GM19463 (cell line): ENCODE results near the gene SH3BP2.

Source experiments
- ATAC-seq: cut with Tn5 transposase; IDR thresholded peaks from one replicate; pipeline ENCODE4 v1.9.1; 2021; ENCODE audit warnings: mild to moderate bottlenecking, moderate library complexity; ENCODE audit not compliant: unreplicated experiment

Gene SH3BP2

DNA sequence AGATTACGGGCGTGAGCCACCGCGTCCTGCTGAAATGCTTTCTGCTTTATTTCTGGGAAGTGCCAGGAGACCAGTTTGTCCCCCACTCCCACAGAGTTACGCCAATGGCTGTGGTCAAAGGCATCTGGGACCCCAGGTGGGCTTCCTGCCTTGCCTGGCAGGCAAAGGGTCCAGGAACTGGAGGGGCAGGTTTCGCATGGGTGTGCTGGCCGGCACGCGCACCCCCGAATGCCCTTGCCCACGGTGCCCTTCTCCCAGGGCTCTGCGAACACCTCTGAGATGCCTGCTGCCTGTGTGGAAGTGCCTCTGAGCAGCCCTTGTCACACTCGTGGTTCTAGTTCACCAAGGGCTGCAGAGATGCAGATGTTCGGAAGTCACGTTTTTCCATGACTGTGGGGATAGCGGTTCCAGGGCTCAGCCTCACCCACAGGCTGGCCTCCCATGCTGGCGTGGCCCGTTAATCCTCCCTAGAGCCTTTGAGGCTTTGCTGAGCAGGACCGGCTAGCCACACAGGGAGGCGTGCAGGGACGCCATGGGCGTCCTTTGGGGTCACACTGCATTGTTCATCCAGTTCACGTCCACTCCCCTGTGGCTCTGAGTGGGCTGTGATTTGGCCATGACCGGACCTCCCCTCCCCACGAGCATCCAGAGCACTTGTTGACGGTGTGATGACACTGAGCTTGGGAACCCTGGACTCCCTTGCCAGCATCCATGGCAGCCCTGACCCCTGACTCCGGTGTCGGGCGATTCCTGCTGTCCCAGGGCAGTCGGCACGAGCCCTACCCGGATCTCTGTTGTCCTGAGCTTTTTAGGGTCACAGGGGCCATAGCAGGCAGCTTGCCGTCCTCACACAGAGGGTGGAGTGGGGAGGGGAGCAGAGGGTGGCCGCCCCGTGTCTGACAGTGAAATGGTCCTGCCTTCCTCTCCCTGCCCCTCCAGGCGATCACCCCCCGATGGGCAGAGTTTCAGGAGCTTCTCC is 38.0 kb downstream of the SH3BP2 start:
- ATAC-seq: no peak

DNA sequence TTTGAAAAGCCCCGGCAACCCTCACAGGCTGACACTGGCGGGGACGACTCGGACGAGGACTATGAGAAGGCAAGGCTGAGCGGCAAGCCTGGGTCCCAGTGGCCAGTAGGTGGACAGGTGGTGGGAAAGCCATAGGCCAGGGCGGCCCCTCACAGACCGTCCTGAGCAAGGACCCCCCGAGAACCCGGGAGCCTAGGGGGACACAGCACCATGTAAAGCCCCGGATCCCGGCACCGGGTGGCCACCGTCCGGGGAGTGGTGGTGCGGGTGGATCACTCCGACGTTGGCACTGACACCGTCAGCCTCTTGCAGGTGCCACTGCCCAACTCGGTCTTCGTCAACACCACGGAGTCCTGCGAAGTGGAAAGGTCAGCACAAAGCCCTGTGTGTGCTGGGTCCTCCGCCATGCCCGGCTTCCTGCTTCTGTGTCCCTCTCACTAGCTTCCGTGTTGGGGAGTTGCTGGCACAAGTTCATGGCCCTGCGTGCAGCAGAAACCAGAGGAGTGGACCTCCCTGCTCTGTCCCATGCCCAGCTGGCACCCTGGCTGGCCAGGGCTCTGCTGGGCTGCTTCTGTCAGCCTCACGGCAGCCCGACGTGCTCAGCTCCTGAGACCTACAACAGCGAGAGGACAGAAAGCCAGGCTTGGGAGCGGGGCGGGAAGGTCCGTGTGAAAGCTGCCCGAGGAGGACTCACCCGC is 38.9 kb downstream of the SH3BP2 start:
- ATAC-seq: no peak

DNA sequence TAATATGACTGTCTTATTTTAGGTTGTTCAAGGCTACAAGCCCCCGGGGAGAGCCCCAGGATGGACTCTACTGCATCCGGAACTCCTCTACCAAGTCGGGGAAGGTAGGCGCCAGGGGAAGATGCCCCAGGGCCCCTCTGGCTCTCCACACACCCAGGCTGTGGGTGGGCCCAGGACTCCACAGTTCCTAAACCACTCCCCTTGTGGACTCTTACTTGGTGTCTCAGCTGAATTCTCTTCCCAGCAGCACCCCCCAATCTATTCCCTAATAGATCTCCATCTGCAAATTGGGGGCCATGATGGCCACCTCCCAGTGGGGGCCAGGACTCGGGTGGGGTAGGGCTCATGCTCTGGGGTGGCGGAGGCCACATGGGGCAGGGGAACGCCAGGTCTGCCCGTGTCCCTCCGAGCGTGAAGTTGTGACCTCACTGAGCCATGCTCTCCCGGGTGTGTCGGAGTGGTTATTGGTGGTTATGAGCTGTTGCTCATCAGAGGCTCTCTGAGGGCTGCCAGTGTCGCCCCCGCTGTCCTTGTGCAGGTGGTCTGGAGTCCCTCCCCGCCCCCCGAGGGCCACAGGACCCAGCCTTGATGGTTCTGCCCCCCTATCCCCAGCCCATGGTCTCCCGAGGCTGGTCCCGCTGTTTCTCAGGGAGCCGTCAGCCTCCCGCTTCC is 39.6 kb downstream of the SH3BP2 start:
- peak; percentile 84 for ATAC-seq

DNA sequence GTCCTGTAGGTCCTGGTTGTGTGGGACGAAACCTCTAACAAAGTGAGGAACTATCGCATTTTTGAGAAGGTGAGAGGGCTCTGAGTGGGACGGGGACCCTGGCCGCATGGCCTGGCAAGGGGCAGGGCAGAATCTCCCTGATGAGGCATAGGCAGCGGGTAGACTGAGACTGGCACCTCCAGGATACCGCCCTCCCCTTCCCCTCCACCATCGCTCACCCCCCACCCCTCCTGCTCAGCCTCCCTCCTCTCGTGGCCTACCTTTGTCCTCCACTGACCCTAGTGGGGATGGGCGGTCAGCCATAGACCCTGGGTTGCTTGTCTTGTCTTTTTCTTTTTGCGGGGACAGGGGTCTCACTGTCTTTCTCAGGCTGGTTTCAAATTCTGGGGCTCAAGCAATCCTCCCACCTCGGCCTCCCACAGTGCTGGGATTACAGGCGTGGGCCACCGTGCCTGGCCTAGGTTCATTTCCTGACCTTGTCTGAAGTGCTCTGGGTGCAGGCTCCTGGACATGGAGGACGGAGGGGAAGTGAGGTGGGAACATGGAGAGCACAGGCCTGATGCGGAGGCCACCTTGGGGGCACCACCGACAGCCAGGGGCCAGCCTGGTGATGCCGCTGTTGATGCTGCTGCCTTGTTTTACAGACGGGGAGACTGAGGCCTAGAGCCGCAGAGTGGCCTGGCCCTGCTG is 40.2 kb downstream of the SH3BP2 start:
- ATAC-seq: peak; percentile 3

DNA sequence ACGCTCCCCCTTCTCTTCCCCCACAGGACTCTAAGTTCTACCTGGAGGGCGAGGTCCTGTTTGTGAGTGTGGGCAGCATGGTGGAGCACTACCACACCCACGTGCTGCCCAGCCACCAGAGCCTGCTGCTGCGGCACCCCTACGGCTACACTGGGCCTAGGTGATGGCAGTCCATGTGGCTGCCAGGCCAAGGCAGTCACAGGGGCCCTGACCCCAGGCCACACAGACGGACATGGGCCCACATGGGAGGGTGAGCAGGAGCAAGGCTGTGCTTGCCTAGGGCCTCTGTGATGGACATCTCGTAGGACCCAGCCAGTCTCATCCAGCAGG is 40.8 kb downstream of the SH3BP2 start:
- ATAC-seq: no peak

DNA sequence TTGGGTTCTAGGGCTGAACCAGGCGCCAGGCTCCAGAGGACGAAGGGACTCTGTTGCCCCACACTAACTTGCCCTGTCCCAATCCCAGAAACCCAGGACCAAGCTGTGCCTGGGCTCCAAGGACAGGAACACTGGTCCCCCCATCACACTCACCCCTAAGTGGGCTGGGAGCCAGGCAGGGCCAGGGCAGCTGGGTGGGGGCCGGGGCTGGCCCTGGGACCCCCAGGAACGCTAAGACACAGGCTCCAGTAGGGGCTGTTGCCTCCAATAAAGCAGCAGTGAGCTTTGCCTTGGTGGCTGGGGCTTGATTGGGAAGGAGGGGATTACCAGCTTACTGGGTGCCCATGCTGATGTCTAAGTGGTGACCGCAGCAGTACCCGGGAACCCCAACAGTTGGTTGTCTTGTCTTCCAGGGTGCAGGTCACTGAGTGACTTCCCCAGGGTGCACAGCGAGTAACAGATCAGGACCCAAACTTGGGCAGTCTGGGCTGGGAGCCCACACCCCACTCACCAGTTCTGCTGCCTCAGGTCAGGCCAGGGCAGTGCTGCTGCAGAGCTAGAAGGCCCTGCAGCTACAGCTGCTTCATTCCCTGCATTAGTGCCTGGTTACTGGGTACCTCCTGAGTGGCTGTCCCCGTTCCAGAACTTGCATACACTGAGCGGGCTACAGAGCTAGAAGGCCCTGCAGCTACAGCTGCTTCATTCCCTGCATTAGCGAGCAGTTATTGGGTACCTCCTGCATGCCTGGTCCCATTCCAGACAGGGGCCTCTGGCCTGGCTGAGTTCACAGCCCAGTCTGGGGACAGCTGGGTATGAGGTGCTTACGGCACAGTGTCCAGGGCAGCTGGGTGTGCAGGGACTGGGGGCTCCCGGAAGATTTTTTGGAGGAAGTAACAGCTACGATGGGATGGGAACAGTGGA is 41.4 kb downstream of the SH3BP2 start:
- no peak for ATAC-seq

DNA sequence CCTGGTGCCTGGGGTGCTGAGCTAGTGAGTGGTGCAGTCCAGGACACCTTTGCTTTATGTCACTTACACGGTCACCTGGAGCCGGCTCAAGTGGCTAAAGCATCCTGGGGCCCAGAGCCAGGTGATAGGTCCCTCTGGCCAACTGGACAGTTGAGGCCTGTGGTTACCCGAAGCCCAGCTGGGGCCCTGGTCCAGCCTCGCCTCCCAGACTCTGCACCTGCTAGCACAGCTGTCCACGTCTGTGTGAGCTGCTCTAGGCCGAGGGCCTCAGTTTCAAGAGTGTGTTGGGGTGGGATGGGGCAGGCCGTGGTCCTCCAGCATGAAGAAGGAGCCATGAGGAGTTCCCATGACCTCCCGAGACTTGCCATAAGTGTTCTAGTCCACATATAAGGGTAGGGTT is 43.1 kb downstream of the SH3BP2 start:
- no peak for ATAC-seq

DNA sequence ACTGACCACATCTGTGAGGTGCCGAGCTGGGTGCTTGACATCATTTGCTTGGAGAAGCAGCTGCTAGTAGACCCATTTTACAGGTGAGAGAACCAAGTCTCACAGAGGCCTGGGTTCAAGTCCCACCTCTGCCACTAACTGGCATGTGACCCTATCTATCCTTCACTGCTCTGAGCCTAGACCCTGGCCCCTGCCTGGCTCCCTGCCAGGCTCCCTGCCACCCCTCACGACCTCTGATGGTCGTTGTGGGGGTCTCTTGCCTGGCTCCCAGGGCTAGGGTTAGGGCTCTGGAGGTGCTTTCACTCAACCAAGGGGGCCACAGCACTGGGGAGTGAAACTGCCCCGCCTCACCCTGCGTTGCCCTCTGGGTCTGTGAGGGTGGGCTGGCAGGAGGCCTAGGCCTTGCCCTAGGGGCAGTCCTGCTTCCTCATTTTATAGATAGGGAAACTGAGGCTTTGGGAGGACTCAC is 43.5 kb downstream of the SH3BP2 start:
- ATAC-seq: no peak

DNA sequence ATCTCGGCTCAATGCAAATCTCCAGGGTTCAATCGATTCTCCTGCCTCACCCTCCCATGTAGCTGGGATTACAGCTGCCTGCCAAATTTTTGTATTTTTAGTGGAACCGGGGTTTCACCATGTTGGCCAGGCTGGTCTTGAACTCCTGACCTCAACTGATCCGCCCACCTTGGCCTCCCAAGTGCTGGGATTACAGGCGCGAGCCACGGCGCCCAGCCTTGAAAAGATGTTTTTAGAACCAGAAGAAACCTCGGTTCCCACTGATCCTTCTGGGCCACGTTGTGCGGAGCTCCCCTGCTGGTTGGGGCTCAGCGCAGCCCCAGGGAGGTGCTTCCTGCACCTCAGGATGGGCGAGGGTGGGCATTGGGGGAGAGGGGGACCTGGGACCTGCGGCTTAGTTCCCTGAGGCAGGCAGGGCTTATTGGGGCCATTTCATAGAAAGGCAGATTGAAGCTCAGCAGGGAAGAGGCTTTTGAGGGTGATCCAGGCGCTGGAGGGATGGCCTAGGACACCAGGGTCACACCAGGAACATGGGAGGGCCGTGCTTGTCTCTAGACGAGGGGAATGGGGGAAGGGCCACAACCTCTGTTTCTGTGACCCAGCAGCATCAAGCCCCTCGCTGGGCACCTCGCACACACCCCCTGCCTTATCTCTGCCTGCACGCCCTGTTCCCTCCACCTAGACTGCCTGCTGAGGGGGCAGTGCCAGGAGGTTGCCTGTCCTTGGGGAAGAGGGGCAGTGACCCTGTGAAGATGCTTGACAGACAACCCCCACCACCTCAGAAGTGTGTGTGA is 44.4 kb downstream of the SH3BP2 start:
- no peak for ATAC-seq

DNA sequence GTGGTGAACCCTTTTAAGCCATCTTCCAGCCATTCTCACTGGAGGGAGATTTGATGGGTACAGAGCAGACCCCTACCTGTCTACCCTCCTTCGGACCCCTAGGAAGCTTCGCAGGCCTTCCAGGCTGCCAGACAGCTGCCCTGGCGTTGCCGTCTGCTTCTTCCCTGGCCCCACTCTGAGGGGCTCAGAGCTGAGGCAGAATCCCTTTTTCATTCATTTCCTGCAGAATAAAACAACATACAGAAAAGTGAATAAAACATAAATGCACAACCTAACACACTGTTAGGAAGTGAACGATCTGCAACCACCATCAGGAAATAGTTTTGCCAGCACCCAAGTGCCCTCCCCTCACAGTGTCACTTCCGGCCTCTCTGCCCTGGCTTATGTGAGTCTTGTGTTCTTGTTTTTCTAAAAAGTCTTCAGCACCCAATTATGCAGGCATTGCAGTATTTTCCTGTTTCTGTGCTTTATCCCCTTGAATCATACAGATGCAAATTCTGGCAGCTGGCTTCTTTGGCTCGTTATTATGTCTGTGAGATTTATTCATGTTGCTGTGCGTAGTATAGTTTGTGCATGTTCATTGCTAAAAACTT is 45.1 kb downstream of the SH3BP2 start:
- no peak for ATAC-seq

DNA sequence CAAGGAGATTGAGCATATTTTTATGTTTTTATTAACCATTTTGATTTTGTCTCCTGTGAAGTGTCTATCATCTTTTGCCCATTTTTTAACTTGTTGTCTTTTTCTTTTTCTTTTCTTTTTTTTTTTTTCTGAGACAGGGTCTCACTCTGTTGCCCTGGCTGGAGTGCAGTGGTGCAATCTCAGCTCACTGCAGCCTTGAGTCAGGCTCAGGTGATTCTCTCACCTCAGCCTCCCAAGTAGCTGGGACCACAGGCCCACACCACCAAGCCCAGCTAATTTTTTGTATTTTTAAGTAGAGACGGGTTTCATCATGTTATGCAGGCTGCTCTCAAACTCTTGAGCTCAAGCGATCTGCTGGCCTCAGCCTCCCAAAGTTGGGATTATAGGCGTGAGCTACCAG is 46.2 kb downstream of the SH3BP2 start:
- ATAC-seq: no peak

DNA sequence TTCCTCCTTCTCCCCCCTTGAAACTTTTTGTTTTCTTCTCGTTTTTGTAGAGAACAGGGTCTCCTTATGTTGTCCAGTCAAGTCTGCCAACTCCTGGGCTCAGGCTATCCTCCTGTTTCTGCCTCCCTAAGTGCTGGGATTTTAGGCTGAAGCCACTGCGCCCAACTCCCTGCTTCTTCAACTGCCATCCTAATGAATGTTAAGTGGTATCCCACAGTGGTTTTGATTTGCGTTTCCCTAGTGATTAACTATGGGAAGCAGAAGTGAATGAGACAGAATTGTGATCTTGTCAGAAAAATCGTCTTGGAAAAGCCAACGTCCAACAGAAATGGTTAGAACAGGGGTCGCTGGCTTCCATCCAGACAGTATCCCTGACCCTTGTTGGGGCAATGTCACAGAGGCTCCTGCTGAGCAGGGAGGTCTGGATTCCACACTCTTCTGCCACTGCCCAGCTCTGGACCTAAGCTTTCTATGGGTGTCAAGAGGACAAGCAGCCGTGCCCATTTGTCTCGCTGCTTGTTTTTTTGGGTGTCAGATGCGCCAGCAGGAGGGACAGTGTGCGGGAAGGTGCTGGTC is 49.9 kb downstream of the SH3BP2 start:
- ATAC-seq: no peak

DNA sequence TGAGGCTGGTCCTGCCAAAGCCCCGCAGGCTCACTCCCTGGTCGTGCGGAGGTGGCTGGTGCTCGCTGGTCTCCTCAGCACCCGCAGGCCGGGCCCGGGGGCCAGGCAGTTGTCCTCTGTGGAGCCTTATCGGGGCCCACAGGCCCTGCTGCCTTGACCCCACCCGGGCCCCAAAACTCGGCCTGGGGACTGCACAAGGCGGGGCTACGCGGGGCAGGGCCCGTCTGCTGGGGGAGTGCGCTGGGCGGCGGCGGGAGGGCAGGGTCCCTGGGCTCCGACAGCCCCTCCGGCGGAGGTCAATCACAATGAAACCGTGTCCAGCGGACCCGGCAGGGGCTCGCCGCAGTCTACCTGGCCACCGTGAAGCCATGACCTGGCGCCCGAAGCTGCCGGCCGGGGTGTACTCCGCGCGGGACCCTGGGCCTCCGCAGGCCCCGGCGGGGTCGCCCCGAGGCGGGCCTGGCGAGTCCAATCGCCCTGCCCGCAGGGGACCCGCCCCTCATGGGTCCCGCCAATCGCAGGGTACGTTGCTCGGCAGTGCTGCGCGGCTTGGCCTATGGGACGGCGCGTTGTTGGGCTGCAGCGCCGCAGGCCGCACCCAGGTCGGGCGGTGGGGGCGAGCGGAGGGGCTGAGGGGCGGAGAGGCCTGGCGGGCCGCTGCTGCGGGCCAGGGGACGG is 50.5 kb downstream of the SH3BP2 start, which contains the start of gene ADD1:
TSS of gene ADD1 (plus strand) at position 582 of the 678 bp plus-strand sequence. CDS start 32,072 bp downstream, outside the sequence.
- peak; percentile 82 for ATAC-seq

DNA sequence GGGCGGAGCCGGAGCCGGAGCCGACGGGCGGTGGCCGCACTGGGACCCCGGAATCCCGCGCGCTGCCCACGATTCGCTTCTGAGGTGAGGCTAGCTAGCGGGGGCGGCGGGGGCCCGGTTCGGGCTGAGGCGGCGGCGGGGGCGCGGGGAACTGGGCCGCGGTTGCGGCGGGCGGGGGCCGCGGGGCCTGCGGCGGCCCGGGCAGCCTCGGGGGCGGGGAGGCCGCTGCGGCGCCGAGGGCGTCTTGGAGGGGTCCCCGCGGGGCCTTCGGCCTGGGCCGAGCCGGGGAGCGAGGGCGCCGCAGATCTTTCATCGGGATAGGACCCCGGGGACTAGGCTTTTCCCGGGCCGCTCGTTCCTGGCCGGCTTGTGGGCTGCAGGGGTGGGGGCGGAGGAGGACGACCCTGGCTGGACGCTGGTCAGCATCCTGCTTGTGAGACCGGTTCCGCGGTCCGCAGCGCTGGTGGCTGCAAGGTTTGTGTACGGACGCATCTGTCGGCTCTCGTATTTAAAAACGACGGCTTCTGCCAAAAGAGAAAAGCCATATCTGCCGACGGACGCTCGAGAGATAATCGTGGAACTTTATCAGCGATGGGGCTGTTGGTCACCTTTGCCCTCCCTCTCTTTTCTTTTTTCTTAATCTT is 51.2 kb downstream of the SH3BP2 start:
- peak; percentile 10 for ATAC-seq

DNA sequence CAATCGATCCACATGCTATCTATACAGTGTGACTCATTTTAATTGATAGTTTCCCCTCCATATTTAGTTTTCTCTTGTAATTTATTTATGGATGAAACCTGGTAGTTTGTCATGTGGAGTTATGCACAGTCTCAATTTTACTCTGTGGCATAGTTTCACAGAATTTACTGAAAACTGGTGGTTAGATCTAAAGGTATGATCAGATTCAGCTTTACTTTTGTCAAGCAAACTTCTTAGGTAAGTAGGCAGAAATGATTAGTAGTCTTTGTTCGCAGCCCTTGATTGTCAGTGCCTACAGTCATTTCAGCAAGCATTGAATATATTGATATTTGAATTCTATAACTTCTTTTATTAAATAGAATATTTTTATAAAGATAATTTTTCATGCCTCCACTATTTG is 53.3 kb downstream of the SH3BP2 start:
- ATAC-seq: no peak

DNA sequence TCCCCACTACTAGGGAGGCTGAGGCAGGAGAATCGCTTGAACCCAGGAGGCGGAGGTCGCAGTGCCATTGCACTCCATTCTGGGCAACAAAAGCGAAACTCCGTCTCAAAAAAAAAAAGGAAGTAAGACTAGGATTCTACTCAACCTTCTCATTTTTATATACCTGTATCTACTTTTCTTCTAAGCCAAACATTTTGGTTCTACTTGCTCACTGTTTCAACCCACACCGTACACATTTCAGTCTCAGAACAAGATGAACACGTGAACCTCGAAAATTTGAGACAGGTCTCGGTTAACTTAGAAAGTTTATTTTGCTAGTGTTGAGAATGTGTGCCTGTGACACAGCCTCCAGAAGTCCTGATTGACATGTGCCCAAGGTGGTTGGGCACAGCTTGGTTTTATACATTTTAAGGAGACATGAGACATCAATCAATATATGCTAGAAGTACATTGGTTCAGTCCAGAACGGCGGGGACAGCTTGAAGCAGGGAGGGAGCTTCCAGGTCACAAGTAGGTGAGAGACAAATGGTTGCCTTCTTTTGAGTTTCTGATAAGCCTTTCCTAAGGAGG is 54.5 kb downstream of the SH3BP2 start:
- no peak for ATAC-seq

DNA sequence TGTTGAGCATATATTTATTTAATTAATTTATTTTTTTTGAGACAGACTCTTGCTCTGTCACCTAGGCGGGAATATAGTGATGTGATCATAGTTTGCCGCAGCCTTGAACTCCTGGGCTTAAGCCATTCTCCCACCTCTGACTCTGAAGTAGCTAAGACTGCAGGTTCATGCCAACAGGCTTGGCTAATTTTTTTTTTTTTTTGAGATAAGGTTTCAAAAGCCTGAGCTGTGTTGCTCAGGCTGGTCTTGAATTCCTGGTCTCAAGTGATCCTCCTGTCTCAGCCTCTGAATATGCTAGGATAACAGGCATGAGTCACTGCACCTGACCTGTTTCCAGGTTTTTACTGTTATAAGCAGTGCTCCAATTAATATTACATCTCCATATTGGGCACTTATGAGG is 55.6 kb downstream of the SH3BP2 start:
- no peak for ATAC-seq
